Esophagus muscularis mucosa (tissue), 3 donors: ENCODE results near the gene KLHL5.

Experiments
- POLR2A ChIP-seq: fragments of 450-650 bp; IDR thresholded peaks from one replicate; pipeline ENCODE4 v1.6.1; 2017; ENCODE audit warnings: antibody characterized with exemption, moderate library complexity, mild to moderate bottlenecking, low read depth
- POLR2AphosphoS5 ChIP-seq, 2 donors: sonication (generic); formaldehyde crosslinking; IDR thresholded peaks; one replicate each; pipeline ENCODE4 v1.6.1; 2017; ENCODE audit warnings: antibody characterized with exemption in 2 of 2
- TF ChIP-seq, protein P1 (sequence below), 3 experiments: fragments of 200-600 bp in 2 of 3; fragments of 450-650 bp in 1 of 3; sonication (generic) in 2 of 3; IDR thresholded peaks; one replicate each; pipeline ENCODE4 v1.5.1; 2017 to 2019; ENCODE audit warnings: antibody characterized with exemption in 3 of 3, mild to moderate bottlenecking in 2 of 3, moderate library complexity in 1 of 3

DNA sequence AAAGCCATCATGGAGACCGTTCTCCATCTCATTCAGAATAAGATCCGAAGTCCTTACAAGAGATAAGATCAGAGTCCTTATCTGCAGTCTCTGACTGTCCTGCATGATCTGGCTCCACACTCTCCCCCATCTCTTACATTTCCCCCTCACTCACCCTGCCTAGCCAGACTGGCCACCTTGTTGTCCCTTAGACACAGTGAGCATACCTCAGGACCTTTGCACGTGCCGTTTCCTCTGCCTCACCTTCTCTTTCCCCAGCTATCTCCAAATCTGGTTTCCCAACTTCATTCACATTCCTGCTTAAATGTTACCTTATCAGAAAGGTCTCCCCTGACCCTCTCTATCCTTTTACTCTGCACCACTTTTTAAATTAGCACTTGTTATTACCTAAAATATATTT is 44.0 kb downstream of the KLHL5 start:
- TF ChIP-seq, protein P1, sequence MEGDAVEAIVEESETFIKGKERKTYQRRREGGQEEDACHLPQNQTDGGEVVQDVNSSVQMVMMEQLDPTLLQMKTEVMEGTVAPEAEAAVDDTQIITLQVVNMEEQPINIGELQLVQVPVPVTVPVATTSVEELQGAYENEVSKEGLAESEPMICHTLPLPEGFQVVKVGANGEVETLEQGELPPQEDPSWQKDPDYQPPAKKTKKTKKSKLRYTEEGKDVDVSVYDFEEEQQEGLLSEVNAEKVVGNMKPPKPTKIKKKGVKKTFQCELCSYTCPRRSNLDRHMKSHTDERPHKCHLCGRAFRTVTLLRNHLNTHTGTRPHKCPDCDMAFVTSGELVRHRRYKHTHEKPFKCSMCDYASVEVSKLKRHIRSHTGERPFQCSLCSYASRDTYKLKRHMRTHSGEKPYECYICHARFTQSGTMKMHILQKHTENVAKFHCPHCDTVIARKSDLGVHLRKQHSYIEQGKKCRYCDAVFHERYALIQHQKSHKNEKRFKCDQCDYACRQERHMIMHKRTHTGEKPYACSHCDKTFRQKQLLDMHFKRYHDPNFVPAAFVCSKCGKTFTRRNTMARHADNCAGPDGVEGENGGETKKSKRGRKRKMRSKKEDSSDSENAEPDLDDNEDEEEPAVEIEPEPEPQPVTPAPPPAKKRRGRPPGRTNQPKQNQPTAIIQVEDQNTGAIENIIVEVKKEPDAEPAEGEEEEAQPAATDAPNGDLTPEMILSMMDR (IDR thresholded peaks at IDR 0.05), result no peak
- TF ChIP-seq POLR2A (no peak), POLR2AphosphoS5 (IDR thresholded peaks at IDR 0.05) (no peak)
